Ovary (tissue), 3 donors: ENCODE results near the gene SF3A1.

Experiments
- EP300 ChIP-seq: sonication (generic); formaldehyde crosslinking; IDR thresholded peaks from one replicate; pipeline ENCODE4 v1.6.1; 2017; ENCODE audit warnings: antibody characterized with exemption
- POLR2A ChIP-seq: fragments of 450-650 bp; IDR thresholded peaks from one replicate; pipeline ENCODE4 v1.6.1; 2017; ENCODE audit warnings: antibody characterized with exemption, mild to moderate bottlenecking, moderate library complexity
- TF ChIP-seq, protein P1 (sequence below), 3 donors: fragments of 450-650 bp in 2 of 3; fragments of 200-600 bp in 1 of 3; IDR thresholded peaks; one replicate each; pipeline versions ENCODE4 v1.5.1 to v1.8.0; 2016 to 2022; ENCODE audit warnings: antibody characterized with exemption in 3 of 3, mild to moderate bottlenecking in 1 of 3
- donor health status: DM: no; HTN: no; CAD: no.

DNA sequence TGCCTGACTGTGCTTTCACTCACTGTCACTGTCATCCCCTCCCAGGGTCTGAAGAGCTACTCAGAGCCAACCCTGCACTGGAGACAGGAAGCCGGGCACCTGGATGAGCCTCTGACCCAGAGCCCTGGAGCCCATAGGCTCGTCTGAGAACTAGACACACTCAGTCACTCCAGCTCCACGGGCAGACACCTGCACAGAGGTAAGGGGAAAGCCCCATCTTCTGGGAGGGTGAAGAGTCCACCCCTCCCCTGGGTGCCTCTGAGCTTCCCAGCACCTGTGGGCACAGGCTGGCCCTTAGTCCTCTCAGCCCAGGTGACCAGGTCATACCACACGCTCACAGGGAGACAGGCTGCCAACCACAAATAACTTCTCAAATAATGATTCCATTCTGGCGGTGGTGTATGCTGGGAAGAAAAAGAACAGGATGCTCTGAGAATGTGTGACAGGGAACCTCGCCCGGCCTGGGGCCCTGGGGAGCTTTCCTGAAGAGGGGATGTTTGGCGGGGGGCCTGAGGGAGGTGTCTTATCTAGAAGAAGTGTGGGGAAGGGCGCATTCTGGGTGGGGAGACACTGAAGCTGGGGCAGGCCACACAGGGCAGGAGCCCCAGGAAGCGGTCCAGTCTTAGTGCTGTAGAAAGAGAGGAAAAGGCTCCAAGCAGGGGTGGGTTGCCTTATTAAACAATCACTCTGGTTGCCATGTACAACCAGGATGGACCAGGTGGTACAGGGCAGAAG is 5.4 kb upstream of the SF3A1 start:
- TF ChIP-seq, protein P1, sequence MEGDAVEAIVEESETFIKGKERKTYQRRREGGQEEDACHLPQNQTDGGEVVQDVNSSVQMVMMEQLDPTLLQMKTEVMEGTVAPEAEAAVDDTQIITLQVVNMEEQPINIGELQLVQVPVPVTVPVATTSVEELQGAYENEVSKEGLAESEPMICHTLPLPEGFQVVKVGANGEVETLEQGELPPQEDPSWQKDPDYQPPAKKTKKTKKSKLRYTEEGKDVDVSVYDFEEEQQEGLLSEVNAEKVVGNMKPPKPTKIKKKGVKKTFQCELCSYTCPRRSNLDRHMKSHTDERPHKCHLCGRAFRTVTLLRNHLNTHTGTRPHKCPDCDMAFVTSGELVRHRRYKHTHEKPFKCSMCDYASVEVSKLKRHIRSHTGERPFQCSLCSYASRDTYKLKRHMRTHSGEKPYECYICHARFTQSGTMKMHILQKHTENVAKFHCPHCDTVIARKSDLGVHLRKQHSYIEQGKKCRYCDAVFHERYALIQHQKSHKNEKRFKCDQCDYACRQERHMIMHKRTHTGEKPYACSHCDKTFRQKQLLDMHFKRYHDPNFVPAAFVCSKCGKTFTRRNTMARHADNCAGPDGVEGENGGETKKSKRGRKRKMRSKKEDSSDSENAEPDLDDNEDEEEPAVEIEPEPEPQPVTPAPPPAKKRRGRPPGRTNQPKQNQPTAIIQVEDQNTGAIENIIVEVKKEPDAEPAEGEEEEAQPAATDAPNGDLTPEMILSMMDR (IDR thresholded peaks at IDR 0.05) = no peak
- TF ChIP-seq POLR2A = no peak
- TF ChIP-seq EP300 = no peak
